GM20000 (cell line): Measurements from ENCODE around the gene YBX2.

Source experiments
- DNase-seq: peaks from one replicate; pipeline ENCODE4 v3.0.0; 2012; ENCODE audit warnings: low spot score
- CTCF ChIP-seq: IDR thresholded peaks from 2 replicates; pipeline ENCODE4 v1.5.1; 2012; ENCODE audit warnings: mild to moderate bottlenecking, control low read depth; ENCODE audit errors: extremely low read depth, missing control alignments

The YBX2 gene

GRCh38 chr17:7283471-7284216 lies 10.8 kb downstream of the YBX2 start:
- peak; percentile 11 for DNase-seq
- no peak for TF ChIP-seq CTCF

DNA sequence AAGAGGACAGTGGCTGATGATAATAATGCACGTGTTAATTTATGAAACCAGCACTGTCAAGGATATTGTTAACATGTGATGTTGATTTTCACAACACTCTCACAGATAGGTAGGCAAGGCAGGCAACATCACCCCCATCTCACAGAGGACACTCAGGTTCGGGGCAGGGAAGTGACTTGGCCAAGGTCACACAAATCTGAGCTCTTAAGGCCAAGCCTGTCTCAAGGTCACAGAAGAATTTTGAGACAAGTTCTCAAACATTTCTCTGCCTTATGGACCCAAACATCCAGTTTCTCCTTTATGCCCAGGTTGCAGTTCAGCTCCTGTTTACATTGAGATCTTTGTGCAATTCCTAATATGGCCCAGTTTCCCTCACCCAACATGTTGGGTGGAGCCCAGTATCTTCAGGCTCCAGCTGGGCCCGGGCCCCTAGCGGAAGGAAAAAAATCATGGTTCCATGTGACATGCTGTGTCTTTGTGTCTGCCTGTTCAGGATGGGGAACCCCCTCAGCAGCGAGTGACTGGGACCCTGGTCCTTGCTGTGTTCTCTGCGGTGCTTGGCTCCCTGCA lies 11.6 kb downstream of the YBX2 start:
- peak; percentile 36 for DNase-seq
- no peak for TF ChIP-seq CTCF

DNA sequence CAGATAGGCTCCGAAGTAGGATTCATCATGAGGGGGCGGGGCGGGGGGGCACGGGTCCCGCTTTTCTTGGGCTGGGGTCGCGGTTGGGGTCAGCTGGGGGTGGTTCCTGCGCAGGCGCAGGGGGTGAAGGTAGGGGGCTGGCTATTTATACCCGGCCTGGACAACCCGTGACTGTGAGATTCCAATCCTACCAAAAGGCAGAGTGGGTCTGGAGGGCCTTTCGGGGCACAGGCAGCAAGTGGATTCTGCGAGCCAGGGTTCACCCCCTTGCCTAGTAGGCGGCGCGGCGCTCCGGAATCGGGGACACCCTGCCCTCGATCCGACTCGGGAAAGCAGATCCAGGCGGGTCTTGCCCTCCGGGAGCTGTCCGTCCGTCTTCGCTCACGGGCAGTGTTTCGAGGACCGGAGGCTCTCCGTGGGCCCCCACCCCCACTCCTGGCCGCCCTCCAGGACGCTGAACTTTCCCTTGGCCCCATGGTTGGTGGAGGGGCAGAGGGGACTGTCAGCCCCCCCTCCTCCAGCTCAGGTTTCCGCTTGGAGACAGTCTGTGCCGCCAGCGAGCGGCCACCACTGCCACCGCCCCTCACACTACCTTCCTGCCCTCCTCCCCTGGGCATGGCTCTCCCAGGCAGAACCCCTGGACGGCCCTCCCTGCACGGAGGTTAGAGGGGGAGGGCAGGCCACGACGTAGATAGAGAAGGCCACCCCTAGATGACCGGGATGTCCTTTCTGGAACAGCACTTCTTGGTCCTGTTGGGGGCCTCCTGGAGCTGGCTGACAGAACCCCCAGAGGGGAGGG lies 12.3 kb downstream of the YBX2 start:
- TF ChIP-seq CTCF, result no peak
- peak; percentile 14 for DNase-seq

DNA sequence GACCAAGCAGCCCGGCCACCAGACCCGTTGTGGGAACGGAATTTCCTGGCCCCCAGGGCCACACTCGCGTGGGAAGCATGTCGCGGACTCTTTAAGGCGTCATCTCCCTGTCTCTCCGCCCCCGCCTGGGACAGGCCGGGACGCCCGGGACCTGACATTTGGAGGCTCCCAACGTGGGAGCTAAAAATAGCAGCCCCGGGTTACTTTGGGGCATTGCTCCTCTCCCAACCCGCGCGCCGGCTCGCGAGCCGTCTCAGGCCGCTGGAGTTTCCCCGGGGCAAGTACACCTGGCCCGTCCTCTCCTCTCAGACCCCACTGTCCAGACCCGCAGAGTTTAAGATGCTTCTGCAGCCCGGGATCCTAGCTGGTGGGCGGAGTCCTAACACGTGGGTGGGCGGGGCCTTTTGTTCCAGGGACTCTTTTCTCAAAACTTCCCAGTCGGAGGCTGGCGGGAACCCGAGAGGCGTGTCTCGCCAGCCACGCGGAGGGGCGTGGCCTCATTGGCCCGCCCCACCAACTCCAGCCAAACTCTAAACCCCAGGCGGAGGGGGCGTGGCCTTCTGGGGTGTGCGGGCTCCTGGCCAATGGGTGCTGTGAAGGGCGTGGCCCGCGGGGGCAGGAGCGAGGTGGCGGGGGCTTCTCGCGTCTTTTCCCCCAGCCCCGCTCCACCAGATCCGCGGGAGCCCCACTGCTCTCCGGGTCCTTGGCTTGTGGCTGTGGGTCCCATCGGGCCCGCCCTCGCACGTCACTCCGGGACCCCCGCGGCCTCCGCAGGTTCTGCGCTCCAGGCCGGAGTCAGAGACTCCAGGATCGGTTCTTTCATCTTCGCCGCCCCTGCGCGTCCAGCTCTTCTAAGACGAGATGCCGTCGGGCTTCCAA lies 13.1 kb downstream of the YBX2 start, which contains the start of gene SLC2A4:
TSS of gene SLC2A4 (plus strand) at position 645 of the 879 bp plus-strand sequence. CDS start at position 862, 217 bp downstream.
- DNase-seq, result peak; percentile 96
- TF ChIP-seq CTCF, result no peak

DNA sequence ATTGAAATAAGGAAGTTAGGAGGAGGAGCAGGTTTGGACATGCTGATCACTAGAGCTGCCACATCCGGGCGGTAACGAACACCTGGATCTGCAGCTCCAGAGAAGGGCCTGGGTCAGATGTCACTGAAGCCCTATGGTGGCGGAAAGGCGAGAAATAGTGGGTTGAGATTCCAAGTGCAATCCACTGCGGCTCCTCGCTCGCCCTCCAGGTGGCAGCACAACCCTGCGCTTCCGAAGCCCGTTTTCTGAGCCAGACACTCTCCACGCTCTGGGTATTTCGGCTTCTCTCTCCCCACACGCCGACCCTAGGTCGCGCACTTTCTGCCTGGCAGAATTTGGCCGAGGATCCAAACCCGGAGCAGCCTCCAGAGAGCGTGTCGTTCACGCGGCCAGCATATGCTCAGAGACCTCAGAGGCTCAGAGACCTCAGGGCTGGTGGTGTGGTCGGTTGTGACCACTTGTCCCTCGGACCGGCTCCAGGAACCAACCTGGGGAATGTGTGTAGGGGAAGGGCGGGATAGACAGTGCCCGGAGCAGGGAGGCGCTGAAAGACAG lies 13.8 kb downstream of the YBX2 start:
- DNase-seq, result peak; percentile 91
- TF ChIP-seq CTCF, result peak; percentile 88

GRCh38 chr17:7279448-7279847 lies 15.0 kb downstream of the YBX2 start:
- DNase-seq, result no peak
- TF ChIP-seq CTCF, result no peak
